LNCaP clone FGC (cell line): ENCODE measurements around the gene SPEM2.

Experiments
- DNase-seq: peaks from one replicate; pipeline ENCODE4 v3.0.0-alpha.2; 2011; ENCODE audit warnings: low read depth
- H3K4me3 ChIP-seq: 2 replicates; pipeline ENCODE4 v1.5.1; 2011; ENCODE audit warnings: mild to moderate bottlenecking, low read depth, low read length, control low read depth
- TF ChIP-seq, protein P1 (sequence below): IDR thresholded peaks from 2 replicates; pipeline ENCODE4 v1.5.1; 2012; ENCODE audit warnings: mild to moderate bottlenecking; ENCODE audit not compliant: control insufficient read depth, insufficient read depth; ENCODE audit errors: extremely low read depth

SPEM2 gene

GRCh38 chr17:7429722-7430121, 4.3 kb downstream of the SPEM2 start:
- TF ChIP-seq, protein P1, sequence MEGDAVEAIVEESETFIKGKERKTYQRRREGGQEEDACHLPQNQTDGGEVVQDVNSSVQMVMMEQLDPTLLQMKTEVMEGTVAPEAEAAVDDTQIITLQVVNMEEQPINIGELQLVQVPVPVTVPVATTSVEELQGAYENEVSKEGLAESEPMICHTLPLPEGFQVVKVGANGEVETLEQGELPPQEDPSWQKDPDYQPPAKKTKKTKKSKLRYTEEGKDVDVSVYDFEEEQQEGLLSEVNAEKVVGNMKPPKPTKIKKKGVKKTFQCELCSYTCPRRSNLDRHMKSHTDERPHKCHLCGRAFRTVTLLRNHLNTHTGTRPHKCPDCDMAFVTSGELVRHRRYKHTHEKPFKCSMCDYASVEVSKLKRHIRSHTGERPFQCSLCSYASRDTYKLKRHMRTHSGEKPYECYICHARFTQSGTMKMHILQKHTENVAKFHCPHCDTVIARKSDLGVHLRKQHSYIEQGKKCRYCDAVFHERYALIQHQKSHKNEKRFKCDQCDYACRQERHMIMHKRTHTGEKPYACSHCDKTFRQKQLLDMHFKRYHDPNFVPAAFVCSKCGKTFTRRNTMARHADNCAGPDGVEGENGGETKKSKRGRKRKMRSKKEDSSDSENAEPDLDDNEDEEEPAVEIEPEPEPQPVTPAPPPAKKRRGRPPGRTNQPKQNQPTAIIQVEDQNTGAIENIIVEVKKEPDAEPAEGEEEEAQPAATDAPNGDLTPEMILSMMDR: no peak
- DNase-seq: no peak
- H3K4me3 ChIP-seq: no peak overlapping the region

DNA sequence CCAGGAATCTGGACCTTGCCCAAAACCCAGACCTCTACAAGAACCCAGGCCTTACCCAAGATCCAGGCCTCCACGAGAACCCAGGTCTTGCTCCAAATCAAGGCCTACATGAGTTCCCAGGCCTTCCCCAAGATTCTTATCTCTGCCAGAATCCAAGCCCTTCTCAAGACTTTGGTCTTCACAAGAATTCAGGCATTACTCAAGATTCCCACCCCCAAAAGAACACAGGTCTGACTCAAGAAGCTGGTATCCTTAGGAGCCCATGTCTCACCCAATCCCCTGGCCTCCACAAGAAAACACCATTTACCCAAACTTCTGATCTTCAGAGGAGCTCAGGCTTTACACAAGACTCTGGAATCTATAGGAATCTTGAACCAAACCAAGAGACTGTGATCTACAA, 5.8 kb downstream of the SPEM2 start:
- no peak for DNase-seq
- TF ChIP-seq, protein P1: no peak
- H3K4me3 ChIP-seq: no peak overlapping the region

GRCh38 chr17:7432296-7432695, 6.9 kb downstream of the SPEM2 start:
- TF ChIP-seq, protein P1: no peak
- no peak for DNase-seq
- H3K4me3 ChIP-seq: no peak overlapping the region

- no peak for DNase-seq
- peak overlapping the region; percentile 60 for H3K4me3 ChIP-seq
- TF ChIP-seq, protein P1: no peak
These were observed 10.5 kb downstream of the SPEM2 start for GRCh38 chr17:7435676-7436555.

DNA sequence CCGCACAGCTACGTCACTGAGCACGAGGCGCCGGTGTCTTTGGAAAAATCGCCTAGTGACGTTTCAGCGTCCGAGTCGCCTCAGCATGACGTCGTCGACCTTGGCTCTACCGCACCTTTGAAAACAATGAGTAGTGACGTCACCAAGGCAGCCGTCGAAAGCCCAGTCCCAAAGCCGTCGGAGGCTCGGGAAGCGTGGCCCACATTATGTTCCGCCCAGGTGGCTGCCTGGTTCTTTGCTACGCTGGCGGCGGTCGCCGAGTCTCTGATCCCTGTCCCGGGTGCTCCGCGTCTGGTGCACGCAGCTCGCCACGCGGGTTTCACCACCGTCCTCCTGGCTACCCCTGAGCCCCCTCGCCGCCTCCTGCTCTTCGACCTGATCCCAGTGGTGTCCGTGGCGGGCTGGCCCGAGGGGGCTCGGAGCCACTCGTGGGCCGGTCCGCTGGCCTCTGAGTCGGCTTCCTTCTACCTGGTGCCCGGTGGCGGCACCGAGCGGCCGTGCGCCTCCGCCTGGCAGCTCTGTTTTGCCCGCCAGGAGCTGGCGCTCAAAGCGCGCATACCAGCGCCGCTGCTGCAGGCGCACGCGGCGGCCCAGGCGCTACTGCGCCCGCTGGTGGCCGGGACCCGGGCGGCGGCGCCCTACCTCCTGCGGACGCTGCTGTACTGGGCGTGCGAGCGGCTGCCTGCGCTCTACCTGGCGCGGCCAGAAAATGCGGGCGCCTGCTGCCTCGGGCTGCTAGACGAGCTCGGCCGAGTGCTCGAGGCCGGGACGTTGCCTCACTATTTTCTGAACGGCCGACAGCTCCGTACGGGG, 11.3 kb downstream of the SPEM2 start:
- peak; percentile 41 for DNase-seq
- TF ChIP-seq, protein P1: peak; percentile 81
- H3K4me3 ChIP-seq: peak overlapping the region; percentile 60

- no peak for DNase-seq
- no peak overlapping the region for H3K4me3 ChIP-seq
- TF ChIP-seq, protein P1: no peak
These were observed 12.0 kb downstream of the SPEM2 start for GRCh38 chr17:7437369-7437863.
